H9 (cell line): ENCODE results near the gene FBL. TPM values are rescaled to one million over a fixed set of nuclear protein-coding genes. Genes with fewer than 3 reads are reported as not detected.

ENCODE experiments used
- DNase-seq: peaks from one replicate; pipeline ENCODE4 v3.0.0-alpha.2; 2017
- H2AFZ ChIP-seq: one replicate; pipeline ENCODE4 v1.6.1; 2013; ENCODE audit warnings: mild to moderate bottlenecking, low read length, control low read depth, moderate library complexity
- H2AK5ac ChIP-seq: 2 replicates; pipeline ENCODE4 v1.6.1; 2013; ENCODE audit warnings: low read length, control low read depth, mixed read lengths; ENCODE audit not compliant: insufficient read length
- H2BK120ac ChIP-seq: one replicate; pipeline ENCODE4 v1.6.1; 2013; ENCODE audit warnings: low read depth, mild to moderate bottlenecking, low read length, control low read depth, inconsistent platforms; ENCODE audit not compliant: poor library complexity, severe bottlenecking
- H2BK12ac ChIP-seq: 2 replicates; pipeline ENCODE4 v1.6.1; 2013; ENCODE audit warnings: low read length, control low read depth, mixed read lengths, low read depth; ENCODE audit not compliant: insufficient read length
- H2BK15ac ChIP-seq: 2 replicates; pipeline ENCODE4 v1.6.1; 2013; ENCODE audit warnings: low read depth, low read length, control low read depth
- H2BK20ac ChIP-seq: one replicate; pipeline ENCODE4 v1.6.1; 2013; ENCODE audit warnings: low read depth, mild to moderate bottlenecking, low read length, control low read depth, inconsistent platforms; ENCODE audit not compliant: poor library complexity, severe bottlenecking
- H2BK5ac ChIP-seq: 2 replicates; pipeline ENCODE4 v1.6.1; 2013; ENCODE audit warnings: low read length, control low read depth, mixed read lengths; ENCODE audit not compliant: insufficient read length
- H3K14ac ChIP-seq: 2 replicates; pipeline ENCODE4 v1.6.1; 2013; ENCODE audit warnings: low read length, control low read depth; ENCODE audit not compliant: insufficient read depth
- H3K18ac ChIP-seq: 2 replicates; pipeline ENCODE4 v1.6.1; 2013; ENCODE audit warnings: low read depth, mild to moderate bottlenecking, mixed read lengths, low read length, control low read depth; ENCODE audit not compliant: insufficient read length
- H3K23ac ChIP-seq: 2 replicates; pipeline ENCODE4 v1.6.1; 2013; ENCODE audit warnings: low read length, control low read depth, mixed read lengths, low read depth; ENCODE audit not compliant: insufficient read length
- H3K23me2 ChIP-seq: 2 replicates; pipeline ENCODE4 v1.6.1; 2013; ENCODE audit warnings: low read depth, mild to moderate bottlenecking, mixed read lengths, low read length, control low read depth; ENCODE audit not compliant: insufficient read length, poor library complexity, severe bottlenecking
- H3K27ac ChIP-seq: 2 replicates; pipeline ENCODE4 v1.5.1; 2013; ENCODE audit warnings: low read length, control low read depth, mixed read lengths, low read depth; ENCODE audit not compliant: insufficient read length
- H3K27me3 ChIP-seq: 2 replicates; pipeline ENCODE4 v1.6.1; 2013; ENCODE audit warnings: low read length, control low read depth, inconsistent platforms; ENCODE audit not compliant: insufficient read depth
- H3K4ac ChIP-seq: 2 replicates; pipeline ENCODE4 v1.6.1; 2013; ENCODE audit warnings: low read depth, mild to moderate bottlenecking, control low read depth, inconsistent platforms, low read length, moderate library complexity
- H3K4me1 ChIP-seq: 2 replicates; pipeline ENCODE4 v1.6.1; 2013; ENCODE audit warnings: low read length, control low read depth, inconsistent platforms; ENCODE audit not compliant: insufficient read depth
- H3K4me2 ChIP-seq: 2 replicates; pipeline ENCODE4 v1.6.1; 2013; ENCODE audit warnings: low read length, control low read depth, mixed read lengths; ENCODE audit not compliant: insufficient read length, insufficient read depth
- H3K56ac ChIP-seq: 2 replicates; pipeline ENCODE4 v1.6.1; 2013; ENCODE audit warnings: low read depth, mild to moderate bottlenecking, mixed read lengths, low read length, control low read depth; ENCODE audit not compliant: insufficient read length
- H3K79me1 ChIP-seq: 2 replicates; pipeline ENCODE4 v1.6.1; 2013; ENCODE audit warnings: low read depth, mild to moderate bottlenecking, moderate library complexity, low read length, control low read depth, inconsistent platforms; ENCODE audit not compliant: insufficient read depth, poor library complexity, severe bottlenecking
- H3K79me2 ChIP-seq: 2 replicates; pipeline ENCODE4 v1.6.1; 2013; ENCODE audit warnings: low read length, control low read depth, inconsistent platforms; ENCODE audit not compliant: insufficient read depth
- H3K9ac ChIP-seq: 2 replicates; pipeline ENCODE4 v1.6.1; 2013; ENCODE audit warnings: low read length, control low read depth, mixed read lengths; ENCODE audit not compliant: insufficient read length; ENCODE audit errors: extremely low read depth
- H3K9me3 ChIP-seq: one replicate; pipeline ENCODE4 v1.6.1; 2013; ENCODE audit warnings: low read depth, low read length, inconsistent platforms; ENCODE audit not compliant: control insufficient read depth
- H3T11ph ChIP-seq: one replicate; pipeline ENCODE4 v1.6.1; 2013; ENCODE audit warnings: mild to moderate bottlenecking, low read length, control low read depth, inconsistent platforms
- H4K20me1 ChIP-seq: one replicate; pipeline ENCODE4 v1.6.1; 2013; ENCODE audit not compliant: control insufficient read depth, insufficient read length, insufficient read depth
- H4K5ac ChIP-seq: 2 replicates; pipeline ENCODE4 v1.6.1; 2013; ENCODE audit warnings: low read depth, mild to moderate bottlenecking, mixed read lengths, low read length, control low read depth; ENCODE audit not compliant: insufficient read length
- H4K8ac ChIP-seq: replicated peaks from 2 replicates; pipeline ENCODE4 v1.6.1; 2013; ENCODE audit warnings: low read length, control low read depth, mixed read lengths, low read depth; ENCODE audit not compliant: insufficient read length
- H4K91ac ChIP-seq: 2 replicates; pipeline ENCODE4 v1.6.1; 2013; ENCODE audit warnings: low read depth, mild to moderate bottlenecking, moderate library complexity, mixed read lengths, low read length, control low read depth; ENCODE audit not compliant: insufficient read length
- H3K27ac Mint-ChIP-seq, 3 experiments: 2 replicates in 2 of 3; 3 replicates in 1 of 3; pipeline ENCODE4 v1.8.0; 2020 to 2021; ENCODE audit warnings: mixed read lengths in 3 of 3, mild to moderate bottlenecking in 1 of 3, moderate library complexity in 1 of 3
- H3K27me3 Mint-ChIP-seq: 2 replicates; pipeline ENCODE4 v1.8.0; 2021; ENCODE audit warnings: low read depth, mild to moderate bottlenecking, moderate library complexity, mixed read lengths
- H3K36me3 Mint-ChIP-seq, 3 experiments: 2 replicates in 2 of 3; 3 replicates in 1 of 3; pipeline ENCODE4 v1.8.0; 2020 to 2021; ENCODE audit warnings: low read depth in 3 of 3, mixed read lengths in 3 of 3; ENCODE audit not compliant: insufficient read depth in 1 of 3
- H3K4me1 Mint-ChIP-seq, 2 experiments: 2 replicates each; pipeline ENCODE4 v1.8.0; 2020; ENCODE audit warnings: mixed read lengths in 2 of 2
- H3K4me3 Mint-ChIP-seq, 2 experiments: 2 replicates in 1 of 2; 3 replicates in 1 of 2; pipeline ENCODE4 v1.8.0; 2020 to 2021; ENCODE audit warnings: mild to moderate bottlenecking in 2 of 2, mixed read lengths in 2 of 2, moderate library complexity in 1 of 2
- H3K9me3 Mint-ChIP-seq, 2 experiments: 2 replicates in 1 of 2; 3 replicates in 1 of 2; pipeline ENCODE4 v1.8.0; 2020; ENCODE audit warnings: mild to moderate bottlenecking in 2 of 2, mixed read lengths in 2 of 2, moderate library complexity in 1 of 2
- WGBS: extraction: QIAGEN DNeasy Blood & Tissue Kit; methylation state at CpG from one replicate; pipeline ENCODE4 v1.1.7; 2013; ENCODE audit warnings: missing lambda C conversion rate, low lambda C conversion rate, mixed read lengths; ENCODE audit not compliant: insufficient read length; ENCODE audit errors: extremely low coverage; 5-methylcytosine and 5-hydroxymethylcytosine counted together
- total RNA-seq: library from RNA; stranded (reverse); gene quantifications from 2 replicates; pipeline ENCODE4 v1.2.1, GENCODE V29; 2021
- TF ChIP-seq, protein P1 (sequence below): fragments of 200-600 bp; sonication (generic); conservative IDR thresholded peaks from 3 replicates; pipeline ENCODE4 v1.8.0; 2021; ENCODE audit warnings: antibody characterized with exemption, mild to moderate bottlenecking

FBL gene
- total RNA-seq, 1 experiment from 2014 or later, result 625 TPM

DNA sequence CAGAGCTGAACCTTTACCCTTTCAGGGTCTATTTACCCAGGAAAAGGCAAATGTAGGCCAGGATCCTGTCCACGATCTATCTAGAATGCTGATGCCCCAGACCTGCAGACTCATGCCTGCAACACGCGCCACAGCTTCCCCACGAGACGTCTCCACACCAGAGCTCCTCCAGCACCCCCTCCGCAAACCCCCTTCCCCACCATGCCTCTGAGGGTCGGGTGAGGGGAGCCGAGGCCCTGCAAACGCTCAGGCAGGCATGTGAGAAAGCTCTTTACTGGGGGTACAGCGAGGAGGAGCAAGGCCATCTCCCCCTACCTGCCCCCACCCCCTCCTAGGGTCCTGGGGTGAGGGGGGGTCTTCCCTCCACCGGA is 21.1 kb downstream of the FBL start:
- Mint-ChIP-seq H3K27me3 (no peaks in the 10 kb centered on the region), H3K4me1 (peaks cover 3% of the 10 kb centered on the region in 2 experiments; a peak in 3 of 4 replicates), H3K27ac (peak overlapping the region; percentile 25 to 89 (median 60); a peak in 5 of 7 replicates), H3K4me3 (no peak overlapping the region; a peak in 3 of 5 replicates), H3K9me3 (no peaks in the 10 kb centered on the region), H3K36me3 (peaks cover 7 to 30% (median 25%) of the 10 kb centered on the region in 3 experiments)
- Histone ChIP-seq H4K20me1 (no peaks in the 10 kb centered on the region), H2BK120ac (no peak overlapping the region), H2BK15ac (no peak overlapping the region), H3K27me3 (no peaks in the 10 kb centered on the region), H3T11ph (no peak overlapping the region), H2AK5ac (no peak overlapping the region), H3K79me1 (no peaks in the 10 kb centered on the region), H3K79me2 (no peaks in the 10 kb centered on the region), H4K91ac (no peak overlapping the region), H3K56ac (no peak overlapping the region), H3K14ac (no peak overlapping the region; the same call in 1 of the 2 replicates), H3K27ac (no peak overlapping the region), H3K23me2 (peaks cover 8% of the 10 kb centered on the region), H2BK20ac (no peak overlapping the region), H3K4me2 (peak overlapping the region; percentile 62), H2BK12ac (no peak overlapping the region), H3K9ac (peak overlapping the region; percentile 61), H2BK5ac (no peak overlapping the region), H3K4me1 (no peaks in the 10 kb centered on the region), H3K18ac (peak overlapping the region; percentile 77), H3K9me3 (no peaks in the 10 kb centered on the region), H4K8ac (no peak overlapping the region), H3K4ac (no peak overlapping the region), H4K5ac (no peak overlapping the region), H2AFZ (no peak overlapping the region), H3K23ac (no peak overlapping the region)
- DNase-seq, result no peak
- TF ChIP-seq, protein P1, sequence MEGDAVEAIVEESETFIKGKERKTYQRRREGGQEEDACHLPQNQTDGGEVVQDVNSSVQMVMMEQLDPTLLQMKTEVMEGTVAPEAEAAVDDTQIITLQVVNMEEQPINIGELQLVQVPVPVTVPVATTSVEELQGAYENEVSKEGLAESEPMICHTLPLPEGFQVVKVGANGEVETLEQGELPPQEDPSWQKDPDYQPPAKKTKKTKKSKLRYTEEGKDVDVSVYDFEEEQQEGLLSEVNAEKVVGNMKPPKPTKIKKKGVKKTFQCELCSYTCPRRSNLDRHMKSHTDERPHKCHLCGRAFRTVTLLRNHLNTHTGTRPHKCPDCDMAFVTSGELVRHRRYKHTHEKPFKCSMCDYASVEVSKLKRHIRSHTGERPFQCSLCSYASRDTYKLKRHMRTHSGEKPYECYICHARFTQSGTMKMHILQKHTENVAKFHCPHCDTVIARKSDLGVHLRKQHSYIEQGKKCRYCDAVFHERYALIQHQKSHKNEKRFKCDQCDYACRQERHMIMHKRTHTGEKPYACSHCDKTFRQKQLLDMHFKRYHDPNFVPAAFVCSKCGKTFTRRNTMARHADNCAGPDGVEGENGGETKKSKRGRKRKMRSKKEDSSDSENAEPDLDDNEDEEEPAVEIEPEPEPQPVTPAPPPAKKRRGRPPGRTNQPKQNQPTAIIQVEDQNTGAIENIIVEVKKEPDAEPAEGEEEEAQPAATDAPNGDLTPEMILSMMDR, result no peak
- no CpG with 5 or more reads among the region's 11 CpGs for WGBS
